HFFc6 (cell line): ENCODE results near the gene IL32. TPM values are rescaled to one million over a fixed set of nuclear protein-coding genes. Genes with fewer than 3 reads are reported as not detected.
"Not testable (repeated sequence)": the region's sequence is repeated elsewhere in the genome, so short reads cannot be mapped to it uniquely, and the experiment has no call there.

Source experiments
- DNase-seq: peaks from one replicate; pipeline ENCODE4 v3.0.0-alpha.2; 2018
- H3K27ac Mint-ChIP-seq: 2 replicates; pipeline ENCODE4 v1.8.0; 2020; ENCODE audit warnings: mild to moderate bottlenecking, mixed read lengths
- H3K27me3 Mint-ChIP-seq: 2 replicates; pipeline ENCODE4 v1.8.0; 2021; ENCODE audit warnings: mild to moderate bottlenecking, moderate library complexity, mixed read lengths; ENCODE audit not compliant: insufficient read depth
- H3K36me3 Mint-ChIP-seq: 2 replicates; pipeline ENCODE4 v1.8.0; 2021; ENCODE audit warnings: low read depth, mixed read lengths
- H3K4me1 Mint-ChIP-seq: 2 replicates; pipeline ENCODE4 v1.8.0; 2020; ENCODE audit warnings: low read depth, mixed read lengths
- H3K4me3 Mint-ChIP-seq: 2 replicates; pipeline ENCODE4 v1.8.0; 2020; ENCODE audit warnings: mild to moderate bottlenecking, moderate library complexity, mixed read lengths
- H3K9me3 Mint-ChIP-seq: 2 replicates; pipeline ENCODE4 v1.8.0; 2020; ENCODE audit warnings: mild to moderate bottlenecking, mixed read lengths
- CTCF ChIP-seq: fragments of 200-600 bp; sonication (generic); IDR thresholded peaks from 2 replicates; pipeline ENCODE4 v1.5.0; 2021; ENCODE audit warnings: antibody characterized with exemption, mild to moderate bottlenecking
- total RNA-seq, 6 experiments: library from RNA; stranded (reverse); fragmentation: NEBNext Ultra II Directional; extraction: Animal tissue kit (Norgen Biotek cat#: 25700); gene quantifications; 2 replicates in 1 of 6; 3 replicates in 5 of 6; pipeline ENCODE4 v1.2.3, GENCODE V29; 2021

IL32 gene
- total RNA-seq, 6 experiments from 2014 or later, result 1.00 to 2.3 (median 1.7) TPM

- no peak for DNase-seq
- no peaks in the 10 kb centered on the region for H3K9me3 Mint-ChIP-seq
- no peaks in the 10 kb centered on the region for H3K36me3 Mint-ChIP-seq
- no peaks in the 10 kb centered on the region for H3K4me1 Mint-ChIP-seq
- H3K27me3 Mint-ChIP-seq, result peaks cover 39% of the 10 kb centered on the region
- no peak overlapping the region for H3K27ac Mint-ChIP-seq
- H3K4me3 Mint-ChIP-seq, result no peak overlapping the region
- TF ChIP-seq CTCF, result no peak
These were observed 8.0 kb downstream of the IL32 start for GRCh38 chr16:3073448-3073847.

GRCh38 chr16:3074860-3075522 lies 9.6 kb downstream of the IL32 start:
- Mint-ChIP-seq H3K27me3 (peaks cover 49% of the 10 kb centered on the region), H3K4me1 (no peaks in the 10 kb centered on the region), H3K36me3 (no peaks in the 10 kb centered on the region), H3K9me3 (no peaks in the 10 kb centered on the region), H3K27ac (no peak overlapping the region), H3K4me3 (no peak overlapping the region)
- TF ChIP-seq CTCF, result no peak
- no peak for DNase-seq

GRCh38 chr16:3075523-3075915 lies 10.1 kb downstream of the IL32 start:
- Mint-ChIP-seq H3K36me3 (no peaks in the 10 kb centered on the region), H3K4me3 (no peak overlapping the region), H3K9me3 (no peaks in the 10 kb centered on the region), H3K4me1 (no peaks in the 10 kb centered on the region), H3K27me3 (peaks cover 53% of the 10 kb centered on the region), H3K27ac (no peak overlapping the region)
- no peak for DNase-seq
- no peak for TF ChIP-seq CTCF

GRCh38 chr16:3075946-3076345 lies 10.5 kb downstream of the IL32 start:
- H3K4me1 Mint-ChIP-seq, H3K9me3 Mint-ChIP-seq, H3K27ac Mint-ChIP-seq, H3K36me3 Mint-ChIP-seq, H3K4me3 Mint-ChIP-seq, DNase-seq: not testable (repeated sequence)
- peaks cover 57% of the 10 kb centered on the region for H3K27me3 Mint-ChIP-seq

GRCh38 chr16:3076577-3076976 lies 11.1 kb downstream of the IL32 start:
- Mint-ChIP-seq H3K36me3 (no peaks in the 10 kb centered on the region), H3K4me3 (no peak overlapping the region), H3K4me1 (no peaks in the 10 kb centered on the region), H3K27ac (no peak overlapping the region), H3K9me3 (no peaks in the 10 kb centered on the region), H3K27me3 (peaks cover 57% of the 10 kb centered on the region)
- DNase-seq, result no peak
- TF ChIP-seq CTCF, result no peak

GRCh38 chr16:3080024-3080423 lies 14.6 kb downstream of the IL32 start:
- Mint-ChIP-seq H3K4me3 (no peak overlapping the region), H3K27me3 (peaks cover 46% of the 10 kb centered on the region), H3K9me3 (no peaks in the 10 kb centered on the region), H3K4me1 (no peaks in the 10 kb centered on the region), H3K27ac (no peak overlapping the region), H3K36me3 (no peaks in the 10 kb centered on the region)
- no peak for TF ChIP-seq CTCF
- no peak for DNase-seq

- not testable (repeated sequence) for H3K36me3 Mint-ChIP-seq, H3K27ac Mint-ChIP-seq, H3K9me3 Mint-ChIP-seq, DNase-seq, H3K4me1 Mint-ChIP-seq, H3K4me3 Mint-ChIP-seq
- H3K27me3 Mint-ChIP-seq, result peaks cover 40% of the 10 kb centered on the region
These were observed 16.5 kb downstream of the IL32 start for GRCh38 chr16:3081957-3082356.

- not testable (repeated sequence) for H3K36me3 Mint-ChIP-seq, H3K9me3 Mint-ChIP-seq, H3K27ac Mint-ChIP-seq, H3K4me3 Mint-ChIP-seq, DNase-seq, H3K4me1 Mint-ChIP-seq
- peaks cover 37% of the 10 kb centered on the region for H3K27me3 Mint-ChIP-seq
These were observed 18.0 kb downstream of the IL32 start for GRCh38 chr16:3083408-3083807.
